H9 (cell line): ENCODE results near the gene RAB6C. TPM values are rescaled to one million over a fixed set of nuclear protein-coding genes. Genes with fewer than 3 reads are reported as not detected.
"Not testable (repeated sequence)": the region's sequence is repeated elsewhere in the genome, so short reads cannot be mapped to it uniquely, and the experiment has no call there.

Experiments
- DNase-seq: peaks from one replicate; pipeline ENCODE4 v3.0.0-alpha.2; 2017
- H2AFZ ChIP-seq: one replicate; pipeline ENCODE4 v1.6.1; 2013; ENCODE audit warnings: mild to moderate bottlenecking, low read length, control low read depth, moderate library complexity
- H2AK5ac ChIP-seq: 2 replicates; pipeline ENCODE4 v1.6.1; 2013; ENCODE audit warnings: low read length, control low read depth, mixed read lengths; ENCODE audit not compliant: insufficient read length
- H2BK120ac ChIP-seq: one replicate; pipeline ENCODE4 v1.6.1; 2013; ENCODE audit warnings: low read depth, mild to moderate bottlenecking, low read length, control low read depth, inconsistent platforms; ENCODE audit not compliant: poor library complexity, severe bottlenecking
- H2BK12ac ChIP-seq: 2 replicates; pipeline ENCODE4 v1.6.1; 2013; ENCODE audit warnings: low read length, control low read depth, mixed read lengths, low read depth; ENCODE audit not compliant: insufficient read length
- H2BK15ac ChIP-seq: 2 replicates; pipeline ENCODE4 v1.6.1; 2013; ENCODE audit warnings: low read depth, low read length, control low read depth
- H2BK20ac ChIP-seq: one replicate; pipeline ENCODE4 v1.6.1; 2013; ENCODE audit warnings: low read depth, mild to moderate bottlenecking, low read length, control low read depth, inconsistent platforms; ENCODE audit not compliant: poor library complexity, severe bottlenecking
- H2BK5ac ChIP-seq: 2 replicates; pipeline ENCODE4 v1.6.1; 2013; ENCODE audit warnings: low read length, control low read depth, mixed read lengths; ENCODE audit not compliant: insufficient read length
- H3K14ac ChIP-seq: 2 replicates; pipeline ENCODE4 v1.6.1; 2013; ENCODE audit warnings: low read length, control low read depth; ENCODE audit not compliant: insufficient read depth
- H3K18ac ChIP-seq: 2 replicates; pipeline ENCODE4 v1.6.1; 2013; ENCODE audit warnings: low read depth, mild to moderate bottlenecking, mixed read lengths, low read length, control low read depth; ENCODE audit not compliant: insufficient read length
- H3K23ac ChIP-seq: 2 replicates; pipeline ENCODE4 v1.6.1; 2013; ENCODE audit warnings: low read length, control low read depth, mixed read lengths, low read depth; ENCODE audit not compliant: insufficient read length
- H3K23me2 ChIP-seq: 2 replicates; pipeline ENCODE4 v1.6.1; 2013; ENCODE audit warnings: low read depth, mild to moderate bottlenecking, mixed read lengths, low read length, control low read depth; ENCODE audit not compliant: insufficient read length, poor library complexity, severe bottlenecking
- H3K27ac ChIP-seq: 2 replicates; pipeline ENCODE4 v1.5.1; 2013; ENCODE audit warnings: low read length, control low read depth, mixed read lengths, low read depth; ENCODE audit not compliant: insufficient read length
- H3K27me3 ChIP-seq: 2 replicates; pipeline ENCODE4 v1.6.1; 2013; ENCODE audit warnings: low read length, control low read depth, inconsistent platforms; ENCODE audit not compliant: insufficient read depth
- H3K4ac ChIP-seq: 2 replicates; pipeline ENCODE4 v1.6.1; 2013; ENCODE audit warnings: low read depth, mild to moderate bottlenecking, control low read depth, inconsistent platforms, low read length, moderate library complexity
- H3K4me1 ChIP-seq: 2 replicates; pipeline ENCODE4 v1.6.1; 2013; ENCODE audit warnings: low read length, control low read depth, inconsistent platforms; ENCODE audit not compliant: insufficient read depth
- H3K4me2 ChIP-seq: 2 replicates; pipeline ENCODE4 v1.6.1; 2013; ENCODE audit warnings: low read length, control low read depth, mixed read lengths; ENCODE audit not compliant: insufficient read length, insufficient read depth
- H3K56ac ChIP-seq: 2 replicates; pipeline ENCODE4 v1.6.1; 2013; ENCODE audit warnings: low read depth, mild to moderate bottlenecking, mixed read lengths, low read length, control low read depth; ENCODE audit not compliant: insufficient read length
- H3K79me1 ChIP-seq: 2 replicates; pipeline ENCODE4 v1.6.1; 2013; ENCODE audit warnings: low read depth, mild to moderate bottlenecking, moderate library complexity, low read length, control low read depth, inconsistent platforms; ENCODE audit not compliant: insufficient read depth, poor library complexity, severe bottlenecking
- H3K79me2 ChIP-seq: 2 replicates; pipeline ENCODE4 v1.6.1; 2013; ENCODE audit warnings: low read length, control low read depth, inconsistent platforms; ENCODE audit not compliant: insufficient read depth
- H3K9ac ChIP-seq: 2 replicates; pipeline ENCODE4 v1.6.1; 2013; ENCODE audit warnings: low read length, control low read depth, mixed read lengths; ENCODE audit not compliant: insufficient read length; ENCODE audit errors: extremely low read depth
- H3K9me3 ChIP-seq: one replicate; pipeline ENCODE4 v1.6.1; 2013; ENCODE audit warnings: low read depth, low read length, inconsistent platforms; ENCODE audit not compliant: control insufficient read depth
- H3T11ph ChIP-seq: one replicate; pipeline ENCODE4 v1.6.1; 2013; ENCODE audit warnings: mild to moderate bottlenecking, low read length, control low read depth, inconsistent platforms
- H4K20me1 ChIP-seq: one replicate; pipeline ENCODE4 v1.6.1; 2013; ENCODE audit not compliant: control insufficient read depth, insufficient read length, insufficient read depth
- H4K5ac ChIP-seq: 2 replicates; pipeline ENCODE4 v1.6.1; 2013; ENCODE audit warnings: low read depth, mild to moderate bottlenecking, mixed read lengths, low read length, control low read depth; ENCODE audit not compliant: insufficient read length
- H4K8ac ChIP-seq: replicated peaks from 2 replicates; pipeline ENCODE4 v1.6.1; 2013; ENCODE audit warnings: low read length, control low read depth, mixed read lengths, low read depth; ENCODE audit not compliant: insufficient read length
- H4K91ac ChIP-seq: 2 replicates; pipeline ENCODE4 v1.6.1; 2013; ENCODE audit warnings: low read depth, mild to moderate bottlenecking, moderate library complexity, mixed read lengths, low read length, control low read depth; ENCODE audit not compliant: insufficient read length
- H3K27ac Mint-ChIP-seq, 3 experiments: 2 replicates in 2 of 3; 3 replicates in 1 of 3; pipeline ENCODE4 v1.8.0; 2020 to 2021; ENCODE audit warnings: mixed read lengths in 3 of 3, mild to moderate bottlenecking in 1 of 3, moderate library complexity in 1 of 3
- H3K27me3 Mint-ChIP-seq: 2 replicates; pipeline ENCODE4 v1.8.0; 2021; ENCODE audit warnings: low read depth, mild to moderate bottlenecking, moderate library complexity, mixed read lengths
- H3K36me3 Mint-ChIP-seq, 3 experiments: 2 replicates in 2 of 3; 3 replicates in 1 of 3; pipeline ENCODE4 v1.8.0; 2020 to 2021; ENCODE audit warnings: low read depth in 3 of 3, mixed read lengths in 3 of 3; ENCODE audit not compliant: insufficient read depth in 1 of 3
- H3K4me1 Mint-ChIP-seq, 2 experiments: 2 replicates each; pipeline ENCODE4 v1.8.0; 2020; ENCODE audit warnings: mixed read lengths in 2 of 2
- H3K4me3 Mint-ChIP-seq, 2 experiments: 2 replicates in 1 of 2; 3 replicates in 1 of 2; pipeline ENCODE4 v1.8.0; 2020 to 2021; ENCODE audit warnings: mild to moderate bottlenecking in 2 of 2, mixed read lengths in 2 of 2, moderate library complexity in 1 of 2
- H3K9me3 Mint-ChIP-seq, 2 experiments: 2 replicates in 1 of 2; 3 replicates in 1 of 2; pipeline ENCODE4 v1.8.0; 2020; ENCODE audit warnings: mild to moderate bottlenecking in 2 of 2, mixed read lengths in 2 of 2, moderate library complexity in 1 of 2
- CTCF ChIP-seq: fragments of 200-600 bp; sonication (generic); conservative IDR thresholded peaks from 3 replicates; pipeline ENCODE4 v1.8.0; 2021; ENCODE audit warnings: antibody characterized with exemption, mild to moderate bottlenecking
- WGBS: extraction: QIAGEN DNeasy Blood & Tissue Kit; methylation state at CpG from one replicate; pipeline ENCODE4 v1.1.7; 2013; ENCODE audit warnings: missing lambda C conversion rate, low lambda C conversion rate, mixed read lengths; ENCODE audit not compliant: insufficient read length; ENCODE audit errors: extremely low coverage; 5-methylcytosine and 5-hydroxymethylcytosine counted together
- total RNA-seq: library from RNA; stranded (reverse); gene quantifications from 2 replicates; pipeline ENCODE4 v1.2.1, GENCODE V29; 2021

RAB6C gene
- total RNA-seq, 1 experiment from 2014 or later = not detected

- H2AK5ac ChIP-seq = no peak overlapping the region
- no peak overlapping the region for H3K14ac ChIP-seq
- H3K56ac ChIP-seq = no peak overlapping the region
- peaks cover 2% of the 10 kb centered on the region; the same call in 1 of the 2 replicates for H3K27me3 ChIP-seq
- no peak for DNase-seq
- H3K18ac ChIP-seq = no peak overlapping the region
- TF ChIP-seq CTCF = no peak
- no peaks in the 10 kb centered on the region for H3K9me3 ChIP-seq
- no peak overlapping the region for H2AFZ ChIP-seq
- no peaks in the 10 kb centered on the region for H3K4me1 ChIP-seq
- H3K4me3 Mint-ChIP-seq = no peak overlapping the region
- no peak overlapping the region for H3K4me2 ChIP-seq
- H3K23me2 ChIP-seq = peaks cover 4% of the 10 kb centered on the region
- no peaks in the 10 kb centered on the region for H3K36me3 Mint-ChIP-seq
- H4K8ac ChIP-seq = no peak overlapping the region
- no peaks in the 10 kb centered on the region for H4K20me1 ChIP-seq
- no CpG with 5 or more reads among the region's 5 CpGs for WGBS
- H3K9ac ChIP-seq = no peak overlapping the region
- peaks cover 3 to 16% of the 10 kb centered on the region in 2 experiments for H3K4me1 Mint-ChIP-seq
- H3K4ac ChIP-seq = no peak overlapping the region
- no peaks in the 10 kb centered on the region for H3K9me3 Mint-ChIP-seq
- H3K27me3 Mint-ChIP-seq = peaks cover 57% of the 10 kb centered on the region
- H4K5ac ChIP-seq = no peak overlapping the region
- H2BK120ac ChIP-seq = no peak overlapping the region
- no peaks in the 10 kb centered on the region for H3K79me1 ChIP-seq
- no peak overlapping the region for H3K23ac ChIP-seq
- H3K27ac ChIP-seq = no peak overlapping the region
- H2BK15ac ChIP-seq = no peak overlapping the region
- no peak overlapping the region for H2BK20ac ChIP-seq
- H4K91ac ChIP-seq = no peak overlapping the region
- H3T11ph ChIP-seq = no peak overlapping the region
- no peak overlapping the region for H2BK5ac ChIP-seq
- no peak overlapping the region for H3K27ac Mint-ChIP-seq
- no peak overlapping the region for H2BK12ac ChIP-seq
- no peaks in the 10 kb centered on the region for H3K79me2 ChIP-seq
Measured at GRCh38 chr2:129977986-129978385, 1.5 kb upstream of the RAB6C start.

- H4K91ac ChIP-seq, H3K4me1 ChIP-seq, H3K79me1 ChIP-seq, H4K5ac ChIP-seq, H3K23me2 ChIP-seq, H3K56ac ChIP-seq, H4K20me1 ChIP-seq, H3K14ac ChIP-seq, H2AFZ ChIP-seq, H2BK20ac ChIP-seq, H2BK12ac ChIP-seq, H3K9me3 ChIP-seq, H2BK15ac ChIP-seq, H3K27ac ChIP-seq, H3K36me3 Mint-ChIP-seq, H3K18ac ChIP-seq, H3K23ac ChIP-seq, H4K8ac ChIP-seq, H2BK120ac ChIP-seq, H3K9me3 Mint-ChIP-seq, H2AK5ac ChIP-seq, H2BK5ac ChIP-seq, H3K9ac ChIP-seq, H3K27ac Mint-ChIP-seq, H3K27me3 ChIP-seq, H3K79me2 ChIP-seq, H3K4ac ChIP-seq, H3T11ph ChIP-seq, DNase-seq: not testable (repeated sequence)
- H3K27me3 Mint-ChIP-seq = peaks cover 67% of the 10 kb centered on the region
- H3K4me1 Mint-ChIP-seq = peaks cover 3 to 16% of the 10 kb centered on the region in 2 experiments
- peak overlapping the region; percentile 47 for H3K4me2 ChIP-seq
- WGBS = no CpG with 5 or more reads among the region's 13 CpGs
- peak overlapping the region; percentile 67 to 83 for H3K4me3 Mint-ChIP-seq
Measured at GRCh38 chr2:129980246-129980645, 780 bp downstream of the RAB6C start.
